A549 (cell line): ENCODE results near the gene SOCS7. TPM values are rescaled to one million over a fixed set of nuclear protein-coding genes. Genes with fewer than 3 reads are reported as not detected.

ENCODE experiments used
- ATAC-seq, 2 experiments: fragments of 200-7000 bp in 1 of 2; fragments of >200 bp in 1 of 2; cut with Nextera tagmentation in 1 of 2; cut with Tn5 transposase in 1 of 2; 3 replicates each; pipeline versions ENCODE4 v1.8.0 to v1.9.1; 2018 to 2020; ENCODE audit warnings: mild to moderate bottlenecking in 1 of 2, moderate library complexity in 1 of 2
- CTCF ChIA-PET: fragments of 300-600 bp; sonication (Branson Sonifier 250); formaldehyde crosslinking; extraction: SDS; loops from one replicate; lab custom pipeline; 2021; ENCODE audit warnings: antibody characterized with exemption, inconsistent platforms; lab: Yijun Ruan, JAX
- POLR2A ChIA-PET: fragments of 350-600 bp; formaldehyde crosslinking; extraction: SDS; loops from one replicate; lab custom pipeline; 2021; ENCODE audit warnings: antibody characterized with exemption, inconsistent platforms; lab: Yijun Ruan, JAX
- DNase-seq, 2 experiments: peaks; one replicate each; pipeline versions ENCODE4 v3.0.0 to v3.0.0-alpha.2; 2011 to 2016; ENCODE audit warnings: low read depth in 1 of 2, low spot score in 1 of 2
- FAIRE-seq: peaks from 2 replicates; lab custom pipeline; 2011; peaks lifted over from hg19 to GRCh38; lab: Jason Lieb, UNC
- H3K27ac ChIP-seq, 2 experiments: fragments of >200 bp; sonication (Bioruptor Twin); formaldehyde crosslinking; 3 replicates each; pipeline ENCODE4 v1.5.1; 2016 to 2017
- H3K4me1 ChIP-seq: fragments of >200 bp; sonication (Bioruptor Twin); formaldehyde crosslinking; 3 replicates; pipeline ENCODE4 v1.6.1; 2016
- H3K4me2 ChIP-seq: fragments of >200 bp; sonication (Bioruptor Twin); formaldehyde crosslinking; 3 replicates; pipeline ENCODE4 v1.6.1; 2016
- H3K4me3 ChIP-seq: fragments of >200 bp; sonication (Bioruptor Twin); formaldehyde crosslinking; 3 replicates; pipeline ENCODE4 v1.5.1; 2016
- H3K9me3 ChIP-seq: fragments of >200 bp; sonication (Bioruptor Twin); formaldehyde crosslinking; 3 replicates; pipeline ENCODE4 v1.6.1; 2016
- BHLHE40 ChIP-seq: IDR thresholded peaks from 2 replicates; pipeline ENCODE4 v1.6.1; 2012; ENCODE audit warnings: low read depth, low read length, inconsistent platforms
- CBX8 ChIP-seq: fragments of 200-600 bp; sonication (generic); IDR thresholded peaks from 2 replicates; pipeline ENCODE4 v1.6.1; 2016
- CHD2 ChIP-seq: fragments of 150-350 bp; IDR thresholded peaks from 2 replicates; pipeline ENCODE4 v1.6.1; 2014; ENCODE audit warnings: low read length; ENCODE audit not compliant: partially characterized antibody
- CHD4 ChIP-seq: fragments of 200-600 bp; sonication (generic); IDR thresholded peaks from 2 replicates; pipeline ENCODE4 v1.6.1; 2016; ENCODE audit warnings: antibody characterized with exemption, mild to moderate bottlenecking, borderline replicate concordance
- CTCF ChIP-seq: fragments of >200 bp; sonication (Bioruptor Twin); formaldehyde crosslinking; IDR thresholded peaks from 3 replicates; pipeline ENCODE4 v1.5.1; 2016
- ELK1 ChIP-seq: fragments of 150-350 bp; IDR thresholded peaks from 2 replicates; pipeline ENCODE4 v1.6.1; 2014; ENCODE audit warnings: low read depth, mild to moderate bottlenecking, low read length
- ESRRA ChIP-seq: fragments of 150-350 bp; IDR thresholded peaks from 2 replicates; pipeline ENCODE4 v1.6.1; 2014; ENCODE audit warnings: mild to moderate bottlenecking, low read length, borderline replicate concordance
- GATA3 ChIP-seq: IDR thresholded peaks from 2 replicates; pipeline ENCODE4 v1.6.1; 2012; ENCODE audit warnings: borderline replicate concordance
- HES2 ChIP-seq: fragments of >200 bp; sonication (Bioruptor Twin); formaldehyde crosslinking; IDR thresholded peaks from 2 replicates; pipeline ENCODE4 v1.6.1; 2016
- KDM5A ChIP-seq: fragments of 200-600 bp; sonication (generic); IDR thresholded peaks from 2 replicates; pipeline ENCODE4 v1.6.1; 2016; ENCODE audit warnings: antibody characterized with exemption, mild to moderate bottlenecking
- NFE2L2 ChIP-seq: fragments of 150-350 bp; conservative IDR thresholded peaks from 2 replicates; pipeline ENCODE4 v1.6.1; 2014; ENCODE audit warnings: low read length
- NPAS2 ChIP-seq: fragments of 250-450 bp; sonication (Bioruptor Pico); IDR thresholded peaks from 2 replicates; pipeline ENCODE4 v1.8.0; 2022; ENCODE audit warnings: mild to moderate bottlenecking, moderate library complexity, borderline replicate concordance
- NR3C1 ChIP-seq: fragments of >200 bp; sonication (Bioruptor Twin); formaldehyde crosslinking; IDR thresholded peaks from 3 replicates; pipeline ENCODE4 v1.6.1; 2017
- RARB ChIP-seq: fragments of 250-450 bp; sonication (Bioruptor Pico); IDR thresholded peaks from 2 replicates; pipeline ENCODE4 v1.8.0; 2021; ENCODE audit warnings: mild to moderate bottlenecking, moderate library complexity
- REST ChIP-seq: fragments of 200-600 bp; sonication (generic); IDR thresholded peaks from 2 replicates; pipeline ENCODE4 v1.6.1; 2016; ENCODE audit warnings: antibody characterized with exemption, mild to moderate bottlenecking, moderate library complexity
- WGBS: methylation state at CpG from one replicate; pipeline ENCODE4 v1.1.6; 2017; ENCODE audit errors: missing lambda C conversion rate; 5-methylcytosine and 5-hydroxymethylcytosine counted together
- polyA plus RNA-seq, 4 experiments: library from polyadenylated mRNA; depleted of rRNA in 3 of 4; stranded (reverse); fragments of >200 nt; fragmentation: RNase III in 1 of 4; extraction: RNeasy Plus Mini Kit Qiagen cat#74134 plus additional on column Dnase treatment in 1 of 4; gene quantifications; 2 replicates in 3 of 4; 3 replicates in 1 of 4; pipeline ENCODE4 v1.2.3, GENCODE V29; 2011 to 2017

Gene SOCS7
- polyA plus RNA-seq, 2 of the 4 experiments (the other 2 are of a cell fraction) = 14.4 to 20.6 TPM

GRCh38 chr17:38343608-38344419, 7.8 kb upstream of the SOCS7 start, which contains the start of gene GPR179 (continued):
- TF ChIP-seq ELK1 = no peak
- no peak for TF ChIP-seq CBX8
- no peak for TF ChIP-seq BHLHE40
- no peak for TF ChIP-seq RARB
- TF ChIP-seq NPAS2 = no peak
- TF ChIP-seq ESRRA = no peak
- TF ChIP-seq NFE2L2 = no peak
- no peak for TF ChIP-seq CHD2
- TF ChIP-seq CTCF = no peak
- no peak for TF ChIP-seq REST

GRCh38 chr17:38344420-38344745, 7.3 kb upstream of the SOCS7 start:
- Histone ChIP-seq H3K9me3 (no peaks in the 10 kb centered on the region), H3K4me1 (no peaks in the 10 kb centered on the region; the same call in 2 of the 3 replicates), H3K4me3 (no peak overlapping the region), H3K27ac (no peak overlapping the region), H3K4me2 (no peak overlapping the region)
- ChIA-PET POLR2A (no interaction called here), CTCF (interaction anchor here (0.8 to 27.2 kb wide), 8 partner anchors 9 to 323 kb away, joined by 3 to 675 read pairs (median 4); no protein-coding TSS in a partner anchor)
- no peak for ATAC-seq
- 83% methylated on average over 3 of the region's 3 CpGs for WGBS
- no peak for FAIRE-seq
- no peak for TF ChIP-seq GATA3
- TF ChIP-seq HES2 = no peak
- no peak for TF ChIP-seq NPAS2
- TF ChIP-seq KDM5A = no peak
- no peak for DNase-seq

GRCh38 chr17:38345743-38346142, 5.9 kb upstream of the SOCS7 start:
- WGBS = 85% methylated on average over 7 of the region's 7 CpGs
- CTCF ChIA-PET = interaction anchor here (0.6 to 27.2 kb wide), 7 partner anchors 10 to 1500 kb away, joined by 3 to 675 read pairs (median 3); no protein-coding TSS in a partner anchor

More at GRCh38 chr17:38345743-38346142, 5.9 kb upstream of the SOCS7 start:
- no peak for TF ChIP-seq CHD4
- no peak for TF ChIP-seq NR3C1
- ATAC-seq (no peak), FAIRE-seq (no peak), DNase-seq (no peak)
- Histone ChIP-seq H3K9me3 (no peaks in the 10 kb centered on the region), H3K4me2 (no peak overlapping the region), H3K27ac (no peak overlapping the region), H3K4me3 (no peak overlapping the region), H3K4me1 (peaks cover 5% of the 10 kb centered on the region)
- POLR2A ChIA-PET = no interaction called here
